Activated T-helper 1 cell treated with anti-CD3 and anti-CD28 coated beads, Interleukin-12 subunit alpha, Interleukin-12 subunit beta, Interleukin-2, Interleukin-4 antibody, amounts not matched to agents 30 ng/mL and 10 ng/mL and 1 ng/mL, durations not matched to agents 14 hours and 24 hours and 36 hours (primary cell): ENCODE data around the gene RPLP2. TPM values are rescaled to one million over a fixed set of nuclear protein-coding genes. Genes with fewer than 3 reads are reported as not detected.

ENCODE experiments used
- DNase-seq: peaks from one replicate; pipeline ENCODE4 v3.0.0; 2021; ENCODE audit warnings: low spot score
- H3K27ac Mint-ChIP-seq: one replicate; pipeline ENCODE4 v1.8.0; 2021; ENCODE audit warnings: mild to moderate bottlenecking, mixed read lengths
- H3K27me3 Mint-ChIP-seq: one replicate; pipeline ENCODE4 v1.8.0; 2022; ENCODE audit warnings: mild to moderate bottlenecking, moderate library complexity, mixed read lengths; ENCODE audit not compliant: insufficient read depth
- H3K36me3 Mint-ChIP-seq: one replicate; pipeline ENCODE4 v1.8.0; 2021; ENCODE audit warnings: low read depth, mixed read lengths
- H3K4me1 Mint-ChIP-seq: one replicate; pipeline ENCODE4 v1.8.0; 2021; ENCODE audit warnings: low read depth, mixed read lengths
- H3K4me3 Mint-ChIP-seq: one replicate; pipeline ENCODE4 v1.8.0; 2021; ENCODE audit warnings: mild to moderate bottlenecking, moderate library complexity, mixed read lengths
- H3K9me3 Mint-ChIP-seq: one replicate; pipeline ENCODE4 v1.8.0; 2021; ENCODE audit warnings: mixed read lengths
- intact Hi-C: fragments of 100-400 bp; cut with micrococcal nuclease; formaldehyde crosslinking; loops from one replicate; pipeline ENCODE4 v1.15.1; 2024
- total RNA-seq: library from RNA; stranded (reverse); gene quantifications from 2 replicates; pipeline ENCODE4 v1.2.3, GENCODE V29; 2022

Gene RPLP2
- total RNA-seq, 1 donor from 2014 or later: 2,072 TPM

DNA sequence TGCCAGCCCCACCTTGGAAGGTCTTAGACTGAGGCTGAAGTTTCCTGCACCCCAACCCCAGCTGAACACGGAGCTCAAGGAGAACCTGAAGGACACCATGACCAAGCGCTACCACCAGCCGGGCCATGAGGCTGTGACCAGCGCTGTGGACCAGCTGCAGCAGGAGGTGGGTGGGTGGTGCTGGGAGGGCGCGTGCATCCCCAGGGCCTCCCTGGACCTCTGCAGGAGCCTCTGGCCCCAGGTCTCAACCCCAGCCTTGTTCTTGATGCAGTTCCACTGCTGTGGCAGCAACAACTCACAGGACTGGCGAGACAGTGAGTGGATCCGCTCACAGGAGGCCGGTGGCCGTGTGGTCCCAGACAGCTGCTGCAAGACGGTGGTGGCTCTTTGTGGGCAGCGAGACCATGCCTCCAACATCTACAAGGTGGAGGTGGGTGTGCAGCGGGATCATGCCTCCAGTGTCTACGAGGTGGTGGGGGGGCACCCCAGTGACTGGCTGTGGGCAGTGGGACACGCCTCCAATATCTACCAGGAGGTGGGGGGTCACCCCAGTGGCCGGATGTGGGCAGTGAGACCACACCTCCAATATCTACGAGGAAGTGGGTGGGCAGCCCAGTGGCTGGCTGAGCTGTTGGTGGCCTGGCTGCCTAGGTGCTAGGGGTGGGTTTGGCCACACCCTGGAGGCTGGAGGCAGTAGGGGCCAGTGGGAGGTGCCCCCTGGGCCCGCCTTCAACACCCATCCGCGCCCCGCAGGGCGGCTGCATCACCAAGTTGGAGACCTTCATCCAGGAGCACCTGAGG lies 27.6 kb downstream of the RPLP2 start:
- Mint-ChIP-seq H3K36me3 (peaks cover 8% of the 10 kb centered on the region), H3K4me1 (peaks cover 12% of the 10 kb centered on the region), H3K27me3 (peaks cover under 1% of the 10 kb centered on the region), H3K27ac (no peak overlapping the region), H3K9me3 (no peaks in the 10 kb centered on the region), H3K4me3 (no peak overlapping the region)
- intact Hi-C loops: no loop called here
- DNase-seq: no peak

DNA sequence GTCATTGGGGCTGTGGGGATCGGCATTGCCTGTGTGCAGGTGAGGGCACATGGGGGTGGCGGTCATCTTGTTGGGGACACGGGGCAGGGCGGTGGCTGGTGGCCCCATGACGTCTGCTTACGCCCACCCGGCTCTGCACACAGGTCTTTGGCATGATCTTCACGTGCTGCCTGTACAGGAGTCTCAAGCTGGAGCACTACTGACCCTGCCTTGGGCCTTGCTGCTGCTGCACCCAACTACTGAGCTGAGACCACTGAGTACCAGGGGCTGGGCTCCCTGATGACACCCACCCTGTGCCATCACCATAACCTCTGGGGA lies 28.2 kb downstream of the RPLP2 start:
- H3K9me3 Mint-ChIP-seq: no peaks in the 10 kb centered on the region
- H3K27me3 Mint-ChIP-seq: no peaks in the 10 kb centered on the region
- H3K36me3 Mint-ChIP-seq: peaks cover 8% of the 10 kb centered on the region
- intact Hi-C loops: no loop called here
- H3K27ac Mint-ChIP-seq: no peak overlapping the region
- H3K4me3 Mint-ChIP-seq: no peak overlapping the region
- DNase-seq: no peak
- peaks cover 12% of the 10 kb centered on the region for H3K4me1 Mint-ChIP-seq

DNA sequence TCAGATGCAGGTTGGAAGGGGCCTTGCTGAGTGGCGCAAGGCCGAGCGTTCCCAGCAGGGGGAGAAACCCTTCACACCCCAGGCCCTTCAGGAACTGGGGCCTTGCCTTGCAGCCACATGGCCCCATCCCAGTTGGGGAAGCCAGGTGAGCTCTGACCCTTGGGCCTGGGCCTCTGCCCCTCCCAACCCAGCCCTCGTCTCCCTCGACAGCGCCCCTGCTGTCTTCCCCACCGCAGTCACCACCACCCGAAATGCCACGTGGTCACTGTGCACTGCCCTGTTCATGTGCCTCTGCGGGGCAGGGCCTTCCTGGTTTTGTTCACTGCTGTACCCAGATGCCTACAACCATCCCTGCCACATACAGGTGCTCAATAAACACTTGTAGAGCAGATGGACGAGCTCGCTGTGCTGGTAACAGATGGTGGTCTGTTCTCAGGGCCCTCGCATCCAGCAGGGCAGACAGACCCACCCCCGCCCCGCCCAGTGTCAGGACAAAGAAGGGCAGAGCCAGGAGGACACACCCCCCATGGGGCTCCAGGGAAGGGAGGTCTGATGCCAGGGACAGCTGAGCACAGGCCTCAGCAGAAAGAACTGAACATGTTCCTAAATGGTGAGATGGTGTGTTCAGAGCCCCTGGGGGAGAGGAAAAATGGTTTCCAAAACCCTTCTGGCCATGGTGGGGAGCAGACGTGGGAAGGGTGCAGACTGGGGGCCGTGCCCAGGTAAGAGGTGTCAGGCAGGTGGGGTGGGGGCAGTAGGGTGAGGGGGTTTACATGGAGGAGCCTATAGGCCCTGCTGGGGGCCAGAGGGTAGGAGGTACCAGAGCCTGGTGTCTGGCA lies 28.9 kb downstream of the RPLP2 start:
- no peak for DNase-seq

DNA sequence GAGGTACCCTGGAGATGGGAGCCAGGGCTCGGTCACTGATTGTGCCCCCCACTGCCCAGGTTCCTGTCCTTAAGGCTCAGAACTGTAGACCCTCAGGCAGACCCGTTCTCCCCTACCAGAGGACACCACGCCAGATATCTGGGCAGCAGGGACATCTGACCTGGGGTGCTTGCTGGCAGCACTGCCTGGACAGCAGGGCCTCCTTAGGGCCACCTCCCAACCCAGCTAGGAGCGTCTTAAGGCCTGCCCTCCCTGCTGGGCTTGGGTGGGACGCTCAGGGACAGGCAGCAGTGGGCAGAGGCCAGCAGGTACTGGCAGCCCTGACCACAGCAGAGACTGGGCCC lies 29.5 kb downstream of the RPLP2 start:
- Mint-ChIP-seq H3K4me3 (no peak overlapping the region), H3K36me3 (peaks cover 7% of the 10 kb centered on the region), H3K4me1 (peaks cover 16% of the 10 kb centered on the region), H3K27ac (no peak overlapping the region), H3K27me3 (no peaks in the 10 kb centered on the region), H3K9me3 (no peaks in the 10 kb centered on the region)
- DNase-seq: no peak
- intact Hi-C loops: no loop called here

More for the DNA sequence above, 28.9 kb downstream of the RPLP2 start:
- Mint-ChIP-seq H3K27me3 (no peaks in the 10 kb centered on the region), H3K4me3 (peak overlapping the region; percentile 53), H3K27ac (no peak overlapping the region), H3K36me3 (peaks cover 8% of the 10 kb centered on the region), H3K9me3 (no peaks in the 10 kb centered on the region), H3K4me1 (peaks cover 14% of the 10 kb centered on the region)
- intact Hi-C loops: no loop called here

DNA sequence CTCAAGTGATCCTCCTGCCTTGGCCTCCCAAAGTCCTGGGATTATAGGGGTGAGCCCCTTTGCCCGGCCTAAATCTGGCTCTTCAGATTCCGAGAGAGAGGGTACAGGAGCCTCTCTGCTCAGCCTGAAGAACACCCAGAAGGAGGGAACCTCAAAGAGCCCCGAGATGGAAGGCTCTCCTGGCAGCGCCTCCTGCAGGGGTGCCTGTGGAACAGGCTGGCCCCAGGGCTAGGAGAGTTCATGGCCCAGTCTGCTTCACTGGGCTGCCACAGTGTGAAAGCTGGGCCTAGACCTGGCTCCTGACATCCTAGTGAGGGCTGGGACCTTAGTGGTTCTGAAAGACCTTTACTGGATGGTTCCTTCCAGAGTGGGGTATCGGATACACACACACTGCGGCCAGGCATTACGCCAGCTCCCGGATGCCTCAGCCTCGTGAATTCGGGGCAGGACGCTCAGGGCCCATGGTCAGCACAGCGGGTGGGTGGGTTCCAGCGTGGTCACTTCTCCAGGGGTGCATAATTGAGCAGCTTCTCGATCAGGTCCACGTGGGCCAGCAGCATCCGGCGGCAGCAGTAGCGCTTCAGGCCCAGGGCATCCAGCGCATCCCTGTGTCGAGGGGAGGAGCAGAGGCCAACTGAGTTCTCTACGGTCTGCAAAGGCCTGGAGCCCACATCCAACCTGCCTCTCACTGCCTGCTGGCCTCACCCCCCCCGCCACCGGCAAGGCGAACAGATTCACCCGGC lies 30.3 kb downstream of the RPLP2 start:
- intact Hi-C loops: loop anchor here (5.0 kb wide), 1 partner anchor 33 kb away; the partner anchor contains the start of genes PIDD1 and RPLP2
- no peak overlapping the region for H3K27ac Mint-ChIP-seq

DNA sequence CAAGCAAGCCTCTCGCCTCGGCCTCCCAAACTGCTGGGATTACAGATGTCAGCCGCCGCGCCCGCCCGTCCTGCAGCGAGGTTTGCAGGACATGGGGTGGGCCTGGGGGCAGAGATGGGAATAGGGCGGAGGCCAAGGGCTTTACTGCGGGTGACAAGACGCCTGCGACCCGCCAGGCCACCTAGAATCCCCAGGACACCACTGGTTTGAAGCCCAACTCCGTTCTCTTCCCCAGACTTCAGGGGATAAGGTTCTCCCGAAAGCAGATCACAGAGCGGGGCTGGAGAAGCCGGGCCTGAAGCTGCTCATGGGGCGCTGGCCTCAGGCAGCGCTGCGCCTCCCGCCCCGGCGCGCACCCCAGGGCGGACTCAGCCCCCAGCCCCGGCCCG lies 32.2 kb downstream of the RPLP2 start:
- Mint-ChIP-seq H3K27me3 (peaks cover 2% of the 10 kb centered on the region), H3K4me3 (peak overlapping the region; percentile 89), H3K36me3 (peaks cover 6% of the 10 kb centered on the region), H3K27ac (peak overlapping the region; percentile 73), H3K9me3 (no peaks in the 10 kb centered on the region), H3K4me1 (peaks cover 16% of the 10 kb centered on the region)
- DNase-seq: no peak
- intact Hi-C loops: loop anchor here (1.0 to 5.0 kb wide), 4 partner anchors 10 to 69 kb away; partner anchors contain the start of genes CD151, CHID1, PIDD1 and RPLP2

More for the DNA sequence above, 30.3 kb downstream of the RPLP2 start:
- no peak for DNase-seq
- Mint-ChIP-seq H3K27me3 (no peaks in the 10 kb centered on the region), H3K36me3 (peaks cover 6% of the 10 kb centered on the region), H3K9me3 (no peaks in the 10 kb centered on the region), H3K4me1 (peaks cover 16% of the 10 kb centered on the region), H3K4me3 (peak overlapping the region; percentile 89)

DNA sequence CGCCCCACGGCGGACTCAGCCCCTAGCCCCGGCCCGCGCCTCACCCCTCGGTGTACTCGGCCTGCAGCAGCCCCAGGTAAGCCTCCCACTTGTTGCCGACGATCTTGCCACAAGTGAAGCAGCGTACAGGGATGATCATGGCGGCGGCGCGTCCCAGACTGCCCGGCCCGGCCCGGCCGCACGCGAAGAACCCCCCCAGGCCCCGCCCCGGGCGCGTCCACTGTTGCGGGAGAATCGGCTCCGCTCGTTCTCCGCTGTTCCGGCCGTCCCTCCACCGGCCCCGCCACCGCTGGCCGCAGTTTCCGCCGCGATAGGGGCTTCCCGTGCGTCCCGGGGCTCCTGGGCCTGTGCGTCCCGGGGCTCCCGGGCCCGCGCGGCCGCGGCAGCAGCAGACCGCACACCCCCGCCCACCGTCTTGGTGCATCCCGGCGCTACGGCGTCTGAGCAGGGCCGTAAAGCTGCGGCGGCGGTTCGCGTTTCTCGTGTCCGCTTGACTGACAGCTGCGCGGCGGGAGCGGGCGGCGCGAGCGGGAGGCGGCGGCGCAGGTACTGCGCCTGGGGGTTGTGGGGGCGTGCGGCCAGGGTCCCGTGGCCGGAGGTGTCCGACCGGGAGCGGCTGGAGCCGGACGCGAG lies 32.7 kb downstream of the RPLP2 start, which contains the start of the genes POLR2L and TSPAN4:
Gene POLR2L, minus strand, starts transcription at position 160 of the 633 bp plus-strand sequence. Its CDS starts 21 bp downstream, at position 139.
Gene TSPAN4, plus strand, starts transcription at position 483 of the 633 bp plus-strand sequence. CDS start 7,453 bp downstream, outside the sequence.
- Mint-ChIP-seq H3K4me1 (peaks cover 16% of the 10 kb centered on the region), H3K36me3 (peaks cover 6% of the 10 kb centered on the region), H3K27ac (peak within 1 kb of the TSS; percentile 73), H3K4me3 (peak within 1 kb of the TSS; percentile 89), H3K27me3 (peaks cover 2% of the 10 kb centered on the region), H3K9me3 (no peaks in the 10 kb centered on the region)
- intact Hi-C loops: loop anchor here (1.0 to 5.0 kb wide), 4 partner anchors 10 to 68 kb away; partner anchors contain the start of genes CD151, CHID1, PIDD1 and RPLP2
- peak; percentile 82 for DNase-seq

DNA sequence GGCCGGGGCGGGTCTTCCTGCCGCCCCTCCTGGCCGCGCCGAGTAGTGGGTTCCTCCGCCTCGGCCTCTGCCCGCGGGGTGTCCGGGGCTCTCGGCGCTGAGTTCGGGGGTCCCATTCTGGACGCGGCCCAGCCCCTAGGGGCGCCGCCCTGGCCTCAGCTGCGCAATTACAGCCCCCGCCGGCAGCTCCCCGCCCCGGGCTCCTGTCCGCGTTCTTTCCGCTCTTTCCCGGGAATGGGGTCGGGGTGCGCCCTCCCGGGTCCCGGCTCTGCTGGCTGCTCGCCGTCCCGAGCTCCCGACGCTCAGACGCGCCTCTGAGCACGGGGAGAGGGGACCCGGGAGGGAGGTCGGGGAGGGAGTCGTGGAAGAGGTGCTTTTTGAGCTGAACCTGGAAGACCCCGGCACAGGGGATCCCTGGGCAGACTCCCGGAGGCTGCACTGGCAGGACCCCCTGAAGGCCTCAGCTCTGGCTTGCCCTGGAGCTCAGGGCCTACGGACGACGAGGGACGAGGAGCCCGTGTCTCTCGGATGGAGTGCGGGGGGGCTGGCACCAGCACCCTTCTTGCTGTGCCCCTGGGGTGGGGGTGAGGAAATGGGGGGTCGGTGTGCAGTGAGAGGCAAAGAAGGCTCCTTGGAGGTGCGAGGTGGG lies 33.4 kb downstream of the RPLP2 start:
- Mint-ChIP-seq H3K4me3 (peak overlapping the region; percentile 83), H3K27ac (peak overlapping the region; percentile 23), H3K9me3 (no peaks in the 10 kb centered on the region), H3K27me3 (peaks cover 2% of the 10 kb centered on the region), H3K4me1 (peaks cover 16% of the 10 kb centered on the region), H3K36me3 (peaks cover 6% of the 10 kb centered on the region)
- intact Hi-C loops: loop anchor here (2.0 to 5.0 kb wide), 2 partner anchors 36 to 68 kb away; partner anchors contain the start of genes CHID1, PIDD1 and RPLP2
- no peak for DNase-seq

DNA sequence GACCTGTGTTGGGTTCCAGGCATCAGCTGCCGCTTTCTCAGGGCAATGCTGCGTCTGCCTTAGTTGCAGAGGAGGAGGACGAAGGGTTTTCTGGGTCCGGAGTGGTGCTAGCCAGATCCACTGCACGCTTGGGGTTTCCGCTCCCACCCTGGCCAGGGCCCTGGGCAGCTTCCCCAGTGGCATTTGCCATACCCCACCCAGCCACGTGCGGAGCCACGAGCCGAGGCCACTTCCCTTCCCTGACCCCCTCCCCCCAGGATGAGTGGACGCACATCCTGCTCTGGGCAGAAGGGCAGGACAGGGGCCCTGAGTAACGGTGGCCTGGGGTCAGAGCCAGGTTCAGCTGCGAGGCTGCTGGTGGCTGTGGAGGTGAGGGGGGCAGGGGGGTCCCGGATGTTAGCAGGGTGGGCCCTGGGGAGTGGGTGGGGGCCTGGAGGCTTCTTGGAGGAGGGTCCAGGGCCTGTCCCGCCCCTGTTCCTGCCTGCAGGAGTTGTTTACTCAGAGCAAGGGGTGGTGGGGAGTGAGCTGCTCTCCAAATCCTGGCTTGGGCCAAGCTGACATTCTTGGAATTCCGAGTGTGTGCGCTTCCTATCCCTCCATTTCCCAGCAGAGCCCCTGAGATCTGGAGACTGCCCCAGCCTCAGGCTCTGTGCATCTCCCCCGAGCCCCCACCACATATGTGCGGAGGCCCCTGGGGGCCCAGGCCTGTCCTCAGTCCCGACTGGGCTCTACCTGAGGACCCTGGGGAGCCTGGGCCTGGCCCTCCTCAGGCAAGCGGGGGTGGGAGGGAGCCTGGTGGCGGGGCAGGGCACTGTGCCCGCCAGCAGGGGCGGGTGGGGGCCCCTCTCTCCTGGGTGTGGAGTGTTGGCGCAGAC lies 34.3 kb downstream of the RPLP2 start:
- Mint-ChIP-seq H3K4me3 (peak overlapping the region; percentile 83), H3K27me3 (peaks cover 2% of the 10 kb centered on the region), H3K27ac (peak overlapping the region; percentile 23), H3K36me3 (peaks cover 6% of the 10 kb centered on the region), H3K9me3 (no peaks in the 10 kb centered on the region), H3K4me1 (peaks cover 16% of the 10 kb centered on the region)
- intact Hi-C loops: loop anchor here (2.0 to 5.0 kb wide), 2 partner anchors 37 to 67 kb away; partner anchors contain the start of genes CHID1, PIDD1 and RPLP2
- no peak for DNase-seq

DNA sequence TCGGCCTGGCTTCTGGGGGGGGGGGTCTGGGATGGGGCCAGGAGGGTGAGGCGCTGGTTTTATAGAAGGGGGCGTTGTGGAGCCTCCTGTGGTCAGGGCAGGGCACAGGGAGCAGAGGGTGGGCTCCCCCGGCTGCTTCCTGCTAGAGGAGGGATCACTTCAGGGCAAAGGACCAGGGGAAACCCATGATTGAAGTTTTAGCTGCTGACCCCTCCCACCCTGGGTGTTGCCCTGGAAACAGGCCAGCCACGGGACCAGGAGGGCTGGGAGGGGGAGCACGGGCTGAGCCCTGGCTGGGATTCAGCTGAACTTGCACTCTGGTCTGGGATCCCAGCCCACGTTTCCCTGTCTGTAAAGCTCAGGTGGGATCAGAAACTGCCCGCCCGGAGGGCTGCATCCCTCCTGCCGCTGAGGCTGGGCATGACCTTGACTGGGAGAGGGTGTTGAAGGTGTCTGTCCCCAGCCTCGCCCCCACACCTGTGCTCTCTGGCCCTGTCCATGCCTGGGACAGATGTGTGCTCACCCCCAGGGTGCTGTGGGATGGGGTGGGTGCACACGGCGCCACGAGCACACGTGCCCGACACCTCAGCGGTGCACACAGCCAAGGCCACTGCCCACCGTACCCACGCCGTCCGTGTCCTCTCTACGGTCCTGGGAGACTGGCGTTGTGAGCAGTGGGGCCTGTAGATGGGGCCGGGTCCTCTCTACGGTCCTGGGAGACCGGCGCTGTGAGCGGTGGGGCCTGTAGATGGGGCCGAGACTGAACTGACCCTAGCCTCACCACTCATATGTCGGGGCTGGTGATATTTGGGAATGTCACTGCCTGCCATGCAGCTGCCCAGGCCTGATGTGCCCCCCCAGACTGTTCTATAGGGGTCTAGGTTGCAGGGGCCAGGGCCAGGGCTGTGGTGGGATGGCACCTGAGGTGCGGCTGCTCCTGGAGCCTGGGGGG lies 35.2 kb downstream of the RPLP2 start:
- intact Hi-C loops: loop anchor here (5.0 kb wide), 2 partner anchors 38 to 82 kb away; partner anchors contain the start of genes AP2A2, PIDD1 and RPLP2
- no peaks in the 10 kb centered on the region for H3K9me3 Mint-ChIP-seq
- DNase-seq: no peak
- H3K4me1 Mint-ChIP-seq: peaks cover 16% of the 10 kb centered on the region
- H3K36me3 Mint-ChIP-seq: peaks cover 6% of the 10 kb centered on the region
- H3K27me3 Mint-ChIP-seq: peaks cover 2% of the 10 kb centered on the region
- H3K4me3 Mint-ChIP-seq: peak overlapping the region; percentile 33
- H3K27ac Mint-ChIP-seq: no peak overlapping the region
